ENCODE results near the gene TMEM269.

DNA sequence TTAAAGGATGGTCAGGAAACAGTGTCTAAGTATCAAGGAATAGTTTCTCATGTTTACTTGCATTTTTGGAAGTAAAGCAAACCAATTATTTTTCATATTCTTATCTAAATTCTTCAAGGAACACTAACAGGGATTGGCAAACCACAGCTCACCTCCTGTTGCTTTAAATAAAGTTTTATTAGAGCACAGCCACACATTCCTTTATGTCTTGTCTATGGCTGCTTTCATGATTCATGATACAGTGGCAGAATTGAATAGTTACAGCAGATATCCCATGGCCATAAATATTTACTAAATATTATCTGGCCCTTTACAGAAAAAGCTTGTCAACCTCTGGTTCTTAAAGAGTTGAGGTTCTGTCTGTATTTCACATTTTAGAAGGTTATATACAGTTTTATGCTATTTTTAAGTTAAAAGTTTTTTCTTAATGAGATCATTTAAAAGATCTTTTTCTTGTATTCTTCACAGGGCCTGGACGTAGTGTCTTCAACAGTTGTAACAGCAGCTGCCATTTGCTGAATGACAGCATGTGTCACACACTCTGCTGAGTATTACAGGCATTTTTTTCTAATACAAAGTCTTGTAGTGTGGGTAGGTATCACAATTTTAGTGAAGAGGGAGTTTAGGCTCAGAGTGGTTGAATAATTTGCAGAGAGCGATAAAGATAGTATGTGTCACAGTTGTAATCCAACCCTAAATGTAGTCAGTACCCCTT is 64.2 kb downstream of the TMEM269 start:
- TF ChIP-seq CTCF (IDR thresholded peaks at IDR 0.05; ENCODE audit: low read length): no peak
- no peak for TF ChIP-seq EZH2phosphoT487 (IDR thresholded peaks at IDR 0.05; ENCODE audit: low read length)

All from MM.1S (cell line).